AG09309 (cell line): ENCODE measurements around the gene SPSB3.
A peak's percentile ranks its signal among the peaks of the same experiment; 100 is the strongest.

Experiments
- DNase-seq: peaks from one replicate; pipeline ENCODE4 v3.0.0-alpha.2; 2010; ENCODE audit warnings: low read depth
- H3K4me3 ChIP-seq: 2 replicates; pipeline ENCODE4 v1.5.1; 2011; ENCODE audit warnings: mild to moderate bottlenecking, low read depth, low read length, moderate library complexity; ENCODE audit not compliant: control insufficient read depth
- TF ChIP-seq, protein P1 (sequence below): IDR thresholded peaks from 2 replicates; pipeline ENCODE4 v1.5.1; 2011; ENCODE audit warnings: mild to moderate bottlenecking, low read depth, low read length, inconsistent platforms; ENCODE audit not compliant: insufficient read depth, control insufficient read depth; ENCODE audit errors: missing control alignments

The SPSB3 gene

GRCh38 chr16:1825864-1826690 is 43.7 kb upstream of the SPSB3 start:
- H3K4me3 ChIP-seq: peak overlapping the region; percentile 35
- no peak for DNase-seq

DNA sequence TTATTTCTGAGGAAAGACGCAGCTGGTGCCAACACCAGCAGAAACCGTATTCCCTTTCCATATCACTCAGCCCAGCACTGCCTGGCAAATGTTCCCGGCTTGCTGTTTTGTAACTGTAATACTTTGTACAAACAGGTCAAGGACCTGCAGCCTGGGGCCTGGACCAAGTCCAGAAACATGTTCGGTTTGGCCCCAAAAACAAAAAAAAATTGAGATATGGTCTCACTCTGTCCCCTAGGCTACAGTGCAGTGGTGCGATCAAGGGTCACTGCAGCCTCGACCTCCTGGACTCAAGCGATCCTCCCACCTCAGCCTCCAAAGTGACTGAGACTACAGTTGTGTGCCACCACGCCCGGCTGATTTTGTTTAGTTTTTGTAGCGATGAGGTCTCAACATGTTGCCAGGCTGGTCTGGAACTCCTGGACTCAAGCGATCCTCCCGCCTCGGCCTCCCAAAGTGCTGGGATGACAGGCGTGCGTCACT is 43.1 kb upstream of the SPSB3 start:
- TF ChIP-seq, protein P1, sequence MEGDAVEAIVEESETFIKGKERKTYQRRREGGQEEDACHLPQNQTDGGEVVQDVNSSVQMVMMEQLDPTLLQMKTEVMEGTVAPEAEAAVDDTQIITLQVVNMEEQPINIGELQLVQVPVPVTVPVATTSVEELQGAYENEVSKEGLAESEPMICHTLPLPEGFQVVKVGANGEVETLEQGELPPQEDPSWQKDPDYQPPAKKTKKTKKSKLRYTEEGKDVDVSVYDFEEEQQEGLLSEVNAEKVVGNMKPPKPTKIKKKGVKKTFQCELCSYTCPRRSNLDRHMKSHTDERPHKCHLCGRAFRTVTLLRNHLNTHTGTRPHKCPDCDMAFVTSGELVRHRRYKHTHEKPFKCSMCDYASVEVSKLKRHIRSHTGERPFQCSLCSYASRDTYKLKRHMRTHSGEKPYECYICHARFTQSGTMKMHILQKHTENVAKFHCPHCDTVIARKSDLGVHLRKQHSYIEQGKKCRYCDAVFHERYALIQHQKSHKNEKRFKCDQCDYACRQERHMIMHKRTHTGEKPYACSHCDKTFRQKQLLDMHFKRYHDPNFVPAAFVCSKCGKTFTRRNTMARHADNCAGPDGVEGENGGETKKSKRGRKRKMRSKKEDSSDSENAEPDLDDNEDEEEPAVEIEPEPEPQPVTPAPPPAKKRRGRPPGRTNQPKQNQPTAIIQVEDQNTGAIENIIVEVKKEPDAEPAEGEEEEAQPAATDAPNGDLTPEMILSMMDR: no peak
- peak overlapping the region; percentile 35 for H3K4me3 ChIP-seq
- no peak for DNase-seq

More at GRCh38 chr16:1825864-1826690, 43.7 kb upstream of the SPSB3 start:
- TF ChIP-seq, protein P1: no peak

DNA sequence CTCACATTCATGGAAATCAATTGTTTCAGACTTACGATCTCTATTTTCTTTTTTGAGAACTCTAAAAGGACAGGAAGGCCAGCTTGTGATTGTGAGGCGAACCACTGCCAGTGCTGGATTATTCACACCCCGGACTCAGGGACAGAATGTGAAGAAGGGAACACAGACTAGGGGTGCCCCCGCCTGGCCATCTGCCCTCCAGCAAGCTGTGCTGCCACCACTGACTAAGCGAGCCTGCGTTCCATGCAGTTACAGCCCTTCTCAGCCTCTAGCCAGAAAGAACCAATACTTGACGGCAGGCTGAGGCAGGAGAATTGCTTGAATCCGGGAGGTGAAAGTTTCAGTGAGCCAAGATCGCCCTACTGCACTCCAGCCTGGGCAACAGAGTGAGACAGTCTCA is 41.5 kb upstream of the SPSB3 start:
- TF ChIP-seq, protein P1: peak; percentile 24
- no peak overlapping the region for H3K4me3 ChIP-seq
- no peak for DNase-seq

DNA sequence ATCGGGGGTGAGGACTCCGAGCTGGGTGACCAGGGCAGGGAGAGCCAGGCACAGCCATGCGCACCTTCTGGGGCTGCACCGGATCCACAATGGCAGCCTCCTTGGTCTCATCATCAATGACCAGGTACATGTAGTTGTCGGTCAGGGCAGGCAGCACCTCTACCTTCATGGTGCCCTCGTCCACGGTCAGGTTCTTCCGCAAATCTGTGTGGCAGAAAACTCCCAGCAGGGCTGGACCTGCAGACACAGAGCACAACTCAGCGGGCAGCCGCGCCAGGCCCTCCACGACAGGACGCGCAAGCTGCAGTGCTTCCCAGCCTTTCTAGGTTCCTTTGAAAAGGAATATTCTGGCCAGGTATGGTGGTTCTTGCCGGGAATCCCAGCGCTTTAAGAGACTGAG is 40.4 kb upstream of the SPSB3 start:
- TF ChIP-seq, protein P1: no peak
- no peak overlapping the region for H3K4me3 ChIP-seq
- no peak for DNase-seq

DNA sequence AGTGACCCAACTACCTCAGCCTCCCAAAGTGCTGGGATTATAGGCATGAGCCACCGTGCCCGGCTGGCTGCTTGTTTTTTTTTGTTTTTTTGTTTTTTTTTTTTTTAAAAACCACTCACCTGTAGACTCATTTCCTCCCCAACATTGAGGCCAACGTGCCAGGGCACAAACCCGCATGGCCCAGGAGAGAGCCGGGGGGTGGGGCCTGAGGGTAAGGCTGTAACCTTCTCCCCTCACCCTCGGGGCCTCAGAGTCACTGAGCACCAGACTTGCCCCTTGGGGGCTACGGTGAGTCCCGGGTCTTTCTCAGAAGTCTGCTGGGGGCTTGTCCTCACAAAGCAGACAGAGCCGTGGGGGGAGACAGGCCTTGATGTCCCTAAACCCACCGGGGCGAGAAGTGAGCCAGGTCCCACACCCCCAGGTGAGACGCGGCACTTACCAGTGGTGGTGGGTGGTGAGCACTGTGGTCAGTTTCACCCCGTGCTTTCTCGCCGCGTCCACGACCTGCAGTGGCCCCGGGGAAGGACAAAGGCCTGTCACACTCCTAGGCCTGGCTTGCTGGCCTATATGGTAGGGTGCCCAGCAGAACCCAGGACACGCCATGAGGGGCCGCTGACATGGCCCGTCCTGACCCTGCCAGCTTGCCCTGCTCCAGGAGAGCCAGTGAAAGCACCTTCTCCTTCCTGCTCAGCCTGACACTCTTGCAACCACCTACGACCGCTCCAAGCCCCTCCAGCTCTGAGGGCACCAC is 39.7 kb upstream of the SPSB3 start:
- H3K4me3 ChIP-seq: no peak overlapping the region
- no peak for DNase-seq
- TF ChIP-seq, protein P1: no peak

GRCh38 chr16:1820946-1821290 is 38.5 kb upstream of the SPSB3 start:
- TF ChIP-seq, protein P1: no peak
- H3K4me3 ChIP-seq: no peak overlapping the region
- no peak for DNase-seq
